K562 (cell line): ENCODE results near the gene CCDC78. TPM values are rescaled to one million over a fixed set of nuclear protein-coding genes. Genes with fewer than 3 reads are reported as not detected.
A peak's percentile ranks its signal among the peaks of the same experiment; 100 is the strongest.

ENCODE experiments used
- CBX2 ChIP-seq: fragments of 200-600 bp; sonication (generic); IDR thresholded peaks from one replicate; pipeline ENCODE4 v1.6.1; 2012; ENCODE audit warnings: mild to moderate bottlenecking, low read length, inconsistent platforms; ENCODE audit not compliant: insufficient read depth, poor library complexity, severe bottlenecking
- CUX1 ChIP-seq: fragments of 200-800 bp; sonication (Bioruptor generic); IDR thresholded peaks from 2 replicates; pipeline ENCODE4 v1.6.1; 2016; ENCODE audit warnings: missing genetic modification characterization, missing compliant biosample characterization
- E2F6 ChIP-seq, 2 experiments: IDR thresholded peaks; 2 replicates each; pipeline ENCODE4 v1.6.1; 2011; ENCODE audit warnings: borderline replicate concordance in 1 of 2, control low read depth in 1 of 2, low read depth in 1 of 2, low read length in 1 of 2, mild to moderate bottlenecking in 1 of 2, mixed read lengths in 1 of 2, moderate library complexity in 1 of 2; ENCODE audit not compliant: insufficient read depth in 1 of 2, insufficient read length in 1 of 2, poor library complexity in 1 of 2, severe bottlenecking in 1 of 2; ENCODE audit errors: extremely low read depth in 1 of 2
- ELF4 ChIP-seq: fragments of 450-650 bp; formaldehyde crosslinking; IDR thresholded peaks from 2 replicates; pipeline ENCODE4 v1.4.0; 2022; ENCODE audit warnings: missing genetic modification characterization
- HNRNPLL ChIP-seq: fragments of 200-400 bp; formaldehyde crosslinking; IDR thresholded peaks from 2 replicates; pipeline ENCODE4 v1.6.1; 2017; ENCODE audit warnings: low read length, low read depth, mild to moderate bottlenecking; ENCODE audit not compliant: poor library complexity, severe bottlenecking
- KLF1 ChIP-seq: fragments of 450-650 bp; IDR thresholded peaks from 2 replicates; pipeline ENCODE4 v1.6.1; 2016; ENCODE audit warnings: missing genetic modification characterization, missing compliant biosample characterization
- MAX ChIP-seq: sonication (generic); formaldehyde crosslinking; IDR thresholded peaks from 2 replicates; pipeline ENCODE4 v1.9.0; 2022; ENCODE audit warnings: mild to moderate bottlenecking, missing genetic modification reagents
- MYC ChIP-seq, 2 experiments: fragments of 250-450 bp in 1 of 2; sonication (Bioruptor Pico) in 1 of 2; IDR thresholded peaks; 2 replicates each; pipeline versions ENCODE4 v1.5.1 to v1.6.1; 2012 to 2021; ENCODE audit warnings: low read depth in 2 of 2, borderline replicate concordance in 1 of 2, improper control_type of control experiment in 1 of 2, low read length in 1 of 2, mild to moderate bottlenecking in 1 of 2, moderate library complexity in 1 of 2
- POLR3G ChIP-seq: IDR thresholded peaks from 2 replicates; pipeline ENCODE4 v1.6.1; 2011; ENCODE audit not compliant: insufficient read length, insufficient replicate concordance; ENCODE audit errors: extremely low read depth
- POU5F1 ChIP-seq: fragments of 150-350 bp; IDR thresholded peaks from 2 replicates; pipeline ENCODE4 v1.6.1; 2014; ENCODE audit warnings: borderline replicate concordance, low read length, low read depth, mild to moderate bottlenecking; ENCODE audit not compliant: partially characterized antibody
- TCF3 ChIP-seq: sonication (generic); formaldehyde crosslinking; IDR thresholded peaks from 2 replicates; pipeline ENCODE4 v1.4.0; 2020; ENCODE audit warnings: mild to moderate bottlenecking, missing genetic modification reagents
- XRCC3 ChIP-seq: fragments of 450-650 bp; IDR thresholded peaks from 2 replicates; pipeline ENCODE4 v1.6.1; 2017; ENCODE audit warnings: mild to moderate bottlenecking, moderate library complexity
- ZBTB43 ChIP-seq: sonication (generic); formaldehyde crosslinking; IDR thresholded peaks from 2 replicates; pipeline ENCODE4 v1.8.0; 2023; ENCODE audit warnings: mild to moderate bottlenecking, missing genetic modification reagents
- ZKSCAN1 ChIP-seq: fragments of 150-350 bp; IDR thresholded peaks from 2 replicates; pipeline ENCODE4 v1.6.1; 2016; ENCODE audit warnings: low read depth, low read length
- ZNF239 ChIP-seq: fragments of 250-450 bp; sonication (Bioruptor Pico); IDR thresholded peaks from 2 replicates; pipeline ENCODE4 v1.4.0; 2020; ENCODE audit warnings: mild to moderate bottlenecking
- ZNF75A ChIP-seq: fragments of 450-650 bp; formaldehyde crosslinking; IDR thresholded peaks from 2 replicates; pipeline ENCODE4 v1.4.0; 2020; ENCODE audit warnings: mild to moderate bottlenecking
- polyA plus RNA-seq, 8 experiments: library from polyadenylated mRNA; depleted of rRNA in 4 of 8; stranded (reverse) in 5 of 8; unstranded in 3 of 8; fragments of >200 nt; fragmentation: Nextera tagmentation in 2 of 8; fragmentation: Illumina TruSeq in 1 of 8; extraction: Ambion mirVana in 2 of 8; extraction: Trizol in 1 of 8; gene quantifications; 2 replicates each; pipeline versions ENCODE4 v1.2.1 to v1.2.3, GENCODE V29; 2011 to 2014; ENCODE audit warnings: inconsistent platforms in 1 of 8, missing spikeins in 1 of 8
- total RNA-seq, 7 experiments: library from RNA; depleted of rRNA in 6 of 7; stranded (reverse); fragments of >200 nt in 6 of 7; fragmentation: Illumina TruSeq in 2 of 7; extraction: Trizol in 2 of 7; gene quantifications; 2 replicates each; pipeline versions ENCODE4 v1.2.1 to v1.2.3, GENCODE V29; 2011 to 2021; ENCODE audit warnings: low replicate concordance in 1 of 7

The CCDC78 gene
- total and polyA plus RNA-seq, 9 of the 15 experiments (the other 6 are each of a cell fraction or from before 2014, with no cell fraction given) = 0.24 to 17.7 (median 2.9) TPM

GRCh38 chr16:678858-679813 is 47.1 kb downstream of the CCDC78 start (continued):
- no peak for TF ChIP-seq CUX1 (CRISPR knock-in tag)
- no peak for TF ChIP-seq CBX2
- TF ChIP-seq XRCC3 = no peak
- no peak for TF ChIP-seq POU5F1
- TF ChIP-seq ZBTB43 = no peak
- no peak for TF ChIP-seq ELF4 (CRISPR knock-in tag)
- TF ChIP-seq MYC (IDR thresholded peaks at IDR 0.05; ENCODE audit: low read depth, low read length) = peak; percentile 28; the same call in 1 of the 2 replicates
- no peak; the same call in 1 of the 2 replicates for TF ChIP-seq MYC (CRISPR knock-in tag; IDR thresholded peaks at IDR 0.05; ENCODE audit: borderline replicate concordance, low read depth)
- no peak for TF ChIP-seq KLF1 (tag)
- no peak for TF ChIP-seq ZKSCAN1
- TF ChIP-seq POLR3G = no peak
- TF ChIP-seq TCF3 = no peak
- no peak for TF ChIP-seq HNRNPLL
- TF ChIP-seq ZNF75A (CRISPR knock-in tag) = no peak
- TF ChIP-seq MAX (CRISPR knock-in tag) = no peak
- no peak for TF ChIP-seq ZNF239 (CRISPR knock-in tag)
- TF ChIP-seq E2F6 (IDR thresholded peaks at IDR 0.05; ENCODE audit: borderline replicate concordance in 1 of 2, extremely low read depth in 1 of 2, insufficient read depth in 1 of 2, insufficient read length in 1 of 2, low read depth in 1 of 2, low read length in 1 of 2, poor library complexity in 1 of 2, severe bottlenecking in 1 of 2) = peak; percentile 27 to 56
